Measurements from ENCODE around the gene LRRC74A.

The LRRC74A gene

DNA sequence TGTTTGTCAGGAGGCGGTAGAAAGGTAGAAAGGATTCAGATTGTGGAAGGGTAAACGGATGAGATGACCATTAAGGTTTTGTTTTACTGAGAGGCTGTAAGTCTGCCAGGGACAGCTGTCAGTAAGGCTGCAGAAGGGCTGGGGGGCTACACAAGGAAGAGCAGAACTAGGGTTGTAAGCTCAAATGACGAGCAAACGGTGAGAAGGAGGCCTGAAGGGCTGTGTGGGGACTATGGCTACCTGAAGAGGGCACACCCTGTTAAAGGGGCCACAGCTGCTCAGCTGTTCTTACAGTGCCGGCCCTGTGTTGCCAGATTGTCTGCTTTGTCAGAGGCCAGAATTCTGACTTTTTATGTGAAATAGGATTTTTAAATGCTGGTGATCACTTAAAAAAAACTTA is 45.8 kb upstream of the LRRC74A start:
- TF ChIP-seq ZFX (IDR thresholded peaks at IDR 0.05) = no peak
- no peak for TF ChIP-seq CTCF (conservative IDR thresholded peaks at IDR 0.05)
- H3K27ac ChIP-seq = no peak overlapping the region

- TF ChIP-seq CTCF (conservative IDR thresholded peaks at IDR 0.05) = no peak
- no peak for TF ChIP-seq ZFX (IDR thresholded peaks at IDR 0.05)
- no peak overlapping the region for H3K27ac ChIP-seq
Measured at GRCh38 chr14:76780875-76781647, 45.1 kb upstream of the LRRC74A start.

- no peak overlapping the region for H3K27ac ChIP-seq
- TF ChIP-seq CTCF (conservative IDR thresholded peaks at IDR 0.05) = no peak
Measured at GRCh38 chr14:76781648-76782051, 44.6 kb upstream of the LRRC74A start.

DNA sequence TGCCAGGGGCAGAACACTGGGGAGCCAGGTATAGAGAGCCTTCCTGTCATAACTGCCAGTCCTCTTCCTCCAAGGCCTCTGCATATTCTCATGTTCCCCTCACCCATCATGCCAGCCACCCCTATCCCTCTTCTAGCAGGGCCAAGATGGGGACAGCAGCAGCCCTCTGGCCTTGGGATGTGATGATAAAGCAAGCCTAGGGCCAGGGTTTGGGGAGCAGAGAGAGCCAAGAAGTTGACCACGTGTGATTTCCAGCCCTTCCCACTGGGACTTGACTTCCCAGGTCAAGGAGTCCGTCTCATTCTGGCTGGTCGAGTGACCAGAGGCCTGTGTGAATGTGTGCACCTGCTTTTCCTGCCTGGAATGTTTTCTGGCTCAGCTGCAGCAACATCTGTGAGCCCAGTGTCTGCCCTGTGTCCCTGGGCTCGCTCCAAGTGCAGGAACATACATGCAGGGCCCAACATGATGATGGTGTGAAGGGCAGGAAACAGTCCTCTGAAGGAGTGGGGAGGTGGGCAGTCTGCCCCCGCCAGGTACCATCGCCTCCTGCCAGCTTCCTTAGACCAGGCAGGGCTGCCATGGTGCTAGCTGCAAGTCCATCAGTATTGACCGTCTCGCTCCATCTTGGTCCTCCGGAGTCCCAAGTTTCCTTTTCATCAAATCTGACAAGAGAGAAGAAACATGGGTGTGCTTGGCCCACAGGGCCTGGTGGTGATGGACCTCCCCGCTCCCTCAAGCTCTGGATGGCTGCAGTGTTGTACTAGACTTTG is 43.9 kb upstream of the LRRC74A start:
- no peak overlapping the region for H3K27ac ChIP-seq
- TF ChIP-seq CTCF (conservative IDR thresholded peaks at IDR 0.05) = no peak
- no peak for TF ChIP-seq ZFX (IDR thresholded peaks at IDR 0.05)

GRCh38 chr14:76782885-76783566 is 43.2 kb upstream of the LRRC74A start:
- no peak overlapping the region for H3K27ac ChIP-seq
- TF ChIP-seq ZFX (IDR thresholded peaks at IDR 0.05) (no peak), CTCF (conservative IDR thresholded peaks at IDR 0.05) (no peak)

GRCh38 chr14:76784266-76784874 is 41.8 kb upstream of the LRRC74A start:
- no peak overlapping the region for H3K27ac ChIP-seq
- TF ChIP-seq CTCF (conservative IDR thresholded peaks at IDR 0.05) (no peak), ZFX (IDR thresholded peaks at IDR 0.05) (no peak)

Measured in C4-2B (cell line).